CD14-positive monocyte (primary cell): ENCODE results near the gene MRM3. TPM values are rescaled to one million over a fixed set of nuclear protein-coding genes. Genes with fewer than 3 reads are reported as not detected.
A peak's percentile ranks its signal among the peaks of the same experiment; 100 is the strongest.

Experiments
- DNase-seq, 3 donors: peaks; one replicate each; pipeline ENCODE4 v3.0.0-alpha.2; 2011 to 2022
- H2AFZ ChIP-seq: 2 replicates; pipeline ENCODE4 v1.6.0; 2012; ENCODE audit warnings: mild to moderate bottlenecking, low read depth, low read length, inconsistent platforms; ENCODE audit not compliant: insufficient read depth, poor library complexity, severe bottlenecking
- H3K27ac ChIP-seq, 2 donors: 1 replicate in 1 of 2; 2 replicates in 1 of 2; pipeline ENCODE4 v1.5.1; 2012 to 2013; ENCODE audit warnings: low read length in 2 of 2, control low read depth in 1 of 2, inconsistent platforms in 1 of 2, low read depth in 1 of 2, mild to moderate bottlenecking in 1 of 2
- H3K27me3 ChIP-seq, 2 donors: one replicate each; pipeline versions ENCODE4 v1.6.0 to v1.6.1; 2011 to 2013; ENCODE audit warnings: low read length in 2 of 2; ENCODE audit not compliant: control insufficient read depth in 2 of 2, insufficient read depth in 2 of 2
- H3K36me3 ChIP-seq, 2 donors: replicated peaks in 1 of 2; 1 replicate in 1 of 2; 2 replicates in 1 of 2; pipeline versions ENCODE4 v1.5.1 to v1.6.1; 2012 to 2013; ENCODE audit warnings: low read length in 2 of 2, control low read depth in 1 of 2, inconsistent platforms in 1 of 2, mild to moderate bottlenecking in 1 of 2; ENCODE audit not compliant: insufficient read depth in 2 of 2, control insufficient read depth in 1 of 2
- H3K4me1 ChIP-seq, 2 donors: 1 replicate in 1 of 2; 2 replicates in 1 of 2; pipeline versions ENCODE4 v1.5.1 to v1.6.1; 2012 to 2013; ENCODE audit warnings: low read length in 2 of 2, control low read depth in 1 of 2, inconsistent platforms in 1 of 2, mild to moderate bottlenecking in 1 of 2, moderate library complexity in 1 of 2; ENCODE audit not compliant: insufficient read depth in 2 of 2, control insufficient read depth in 1 of 2
- H3K4me2 ChIP-seq: replicated peaks from 2 replicates; pipeline ENCODE3; 2012; ENCODE audit warnings: low read length, moderate library complexity, mild to moderate bottlenecking; ENCODE audit not compliant: poor library complexity, severe bottlenecking; ENCODE audit errors: extremely low read depth
- H3K4me3 ChIP-seq, 3 experiments: fragments of 200-600 bp in 1 of 3; sonication (generic) in 1 of 3; replicated peaks in 1 of 3; 1 replicate in 2 of 3; 2 replicates in 1 of 3; pipeline ENCODE4 v1.5.1; 2011 to 2013; ENCODE audit warnings: low read length in 3 of 3, mild to moderate bottlenecking in 3 of 3, control low read depth in 2 of 3, low read depth in 2 of 3, inconsistent platforms in 1 of 3, moderate library complexity in 1 of 3
- H3K79me2 ChIP-seq: 2 replicates; pipeline ENCODE4 v1.6.0; 2012; ENCODE audit warnings: mild to moderate bottlenecking, control low read depth, inconsistent platforms, low read length, moderate library complexity; ENCODE audit not compliant: insufficient read depth
- H3K9ac ChIP-seq: 2 replicates; pipeline ENCODE4 v1.6.0; 2017; ENCODE audit warnings: low read length, mild to moderate bottlenecking; ENCODE audit not compliant: insufficient read depth, poor library complexity, severe bottlenecking
- H3K9me3 ChIP-seq, 2 donors: replicated peaks in 1 of 2; 1 replicate in 1 of 2; 2 replicates in 1 of 2; pipeline versions ENCODE4 v1.5.1 to v1.6.1; 2012 to 2013; ENCODE audit warnings: low read length in 2 of 2, control low read depth in 1 of 2; ENCODE audit not compliant: control insufficient read depth in 1 of 2, insufficient read depth in 1 of 2
- H4K20me1 ChIP-seq: 2 replicates; pipeline ENCODE4 v1.6.0; 2012; ENCODE audit warnings: mild to moderate bottlenecking, low read length, control low read depth, moderate library complexity; ENCODE audit not compliant: insufficient read depth
- H3K27ac Mint-ChIP-seq, 7 donors: one replicate each; pipeline ENCODE4 v1.8.0; 2020; ENCODE audit warnings: mild to moderate bottlenecking in 7 of 7, mixed read lengths in 7 of 7, moderate library complexity in 6 of 7, inconsistent platforms in 2 of 7
- H3K27me3 Mint-ChIP-seq, 3 donors: one replicate each; pipeline ENCODE4 v1.8.0; 2021 to 2022; ENCODE audit warnings: low read depth in 3 of 3, mild to moderate bottlenecking in 3 of 3, mixed read lengths in 3 of 3, moderate library complexity in 3 of 3, inconsistent platforms in 1 of 3
- H3K36me3 Mint-ChIP-seq, 2 donors: one replicate each; pipeline ENCODE4 v1.8.0; 2020; ENCODE audit warnings: mixed read lengths in 2 of 2, inconsistent platforms in 1 of 2, mild to moderate bottlenecking in 1 of 2
- H3K4me1 Mint-ChIP-seq: one replicate; pipeline ENCODE4 v1.8.0; 2020; ENCODE audit warnings: mild to moderate bottlenecking, mixed read lengths
- H3K4me3 Mint-ChIP-seq, 2 donors: one replicate each; pipeline ENCODE4 v1.8.0; 2020; ENCODE audit warnings: mild to moderate bottlenecking in 2 of 2, mixed read lengths in 2 of 2, moderate library complexity in 1 of 2
- H3K9me3 Mint-ChIP-seq, 7 donors: one replicate each; pipeline ENCODE4 v1.8.0; 2020 to 2022; ENCODE audit warnings: mixed read lengths in 7 of 7, mild to moderate bottlenecking in 6 of 7, moderate library complexity in 6 of 7, inconsistent platforms in 2 of 7
- WGBS: methylation state at CpG from one replicate; pipeline ENCODE4 v1.1.5; 2013; ENCODE audit warnings: missing lambda C conversion rate; ENCODE audit not compliant: insufficient coverage; 5-methylcytosine and 5-hydroxymethylcytosine counted together
- intact Hi-C, 2 donors: fragments of 100-400 bp; cut with micrococcal nuclease; formaldehyde crosslinking; loops; one replicate each; pipeline versions ENCODE4 v1.15.0 to v1.15.1; 2023
- polyA plus RNA-seq, 3 donors: library from polyadenylated mRNA; depleted of rRNA in 1 of 3; unstranded in 2 of 3; stranded (reverse) in 1 of 3; fragments of 300-500 nt in 2 of 3; fragments of >200 nt in 1 of 3; fragmentation: Illumina TruSeq in 2 of 3; gene quantifications; 1 replicate in 2 of 3; 2 replicates in 1 of 3; pipeline ENCODE4 v1.2.3, GENCODE V29; 2012 to 2021
- TF ChIP-seq, protein P1 (sequence below): fragments of 200-600 bp; IDR thresholded peaks from one replicate; pipeline ENCODE4 v1.8.0; 2022; ENCODE audit warnings: antibody characterized with exemption, mild to moderate bottlenecking

Gene MRM3
- polyA plus RNA-seq, 3 donors: 9.3 to 15.4 (median 12.8) TPM

DNA sequence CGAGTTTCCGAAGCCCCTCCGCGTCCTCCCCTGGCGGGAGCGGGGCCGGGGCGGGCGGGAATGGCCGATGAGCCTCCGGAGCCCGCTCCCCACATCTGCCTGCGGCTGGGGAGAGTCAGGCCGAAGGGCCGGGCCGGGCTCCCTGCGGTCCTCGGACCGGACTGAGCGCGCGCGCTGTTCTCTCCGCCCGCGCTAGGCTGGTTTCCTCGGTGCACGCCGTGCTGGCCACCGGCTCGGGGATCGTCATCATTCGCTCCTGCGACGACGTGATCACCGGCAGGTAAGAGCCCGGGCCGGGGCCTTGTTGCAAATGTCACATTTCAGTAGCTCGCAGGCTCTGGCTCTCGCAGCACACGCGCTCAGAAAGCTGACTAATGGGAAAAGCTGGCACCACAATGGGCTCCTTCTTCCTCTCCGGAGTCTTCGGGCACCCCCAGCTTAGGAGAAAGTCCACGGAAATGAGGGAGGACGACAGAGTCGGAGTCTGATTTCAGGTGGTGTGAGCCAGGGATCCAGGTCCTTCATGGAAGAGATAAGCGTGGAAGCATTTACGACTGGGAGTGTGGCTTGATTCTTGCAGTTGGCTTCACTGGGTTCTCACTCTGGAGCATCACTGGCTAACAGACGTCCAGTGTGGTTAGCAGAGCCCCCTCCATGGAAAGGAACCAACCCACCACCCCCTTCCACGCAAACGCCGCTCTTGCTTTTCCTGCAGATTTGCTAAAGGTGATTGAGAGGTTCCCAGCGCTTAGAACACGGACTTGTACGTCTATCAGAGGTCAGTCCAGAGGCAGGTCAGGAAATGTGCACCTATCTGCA, 49.0 kb upstream of the MRM3 start:
- Histone ChIP-seq H3K4me2 (peak overlapping the region; percentile 84), H3K27ac (no peak overlapping the region), H3K4me3 (peak overlapping the region; percentile 18 to 72 (median 20)), H2AFZ (peak overlapping the region; percentile 61), H3K27me3 (peaks cover 20 to 38% of the 10 kb centered on the region in 2 donors), H3K4me1 (peaks cover 10 to 16% of the 10 kb centered on the region in 2 donors), H3K79me2 (no peaks in the 10 kb centered on the region), H3K9ac (peak overlapping the region; percentile 43), H3K36me3 (no peaks in the 10 kb centered on the region), H4K20me1 (no peaks in the 10 kb centered on the region), H3K9me3 (peaks cover 0 to 8% of the 10 kb centered on the region in 2 donors)
- peak overlapping the region; percentile 82 to 91 for H3K4me3 Mint-ChIP-seq
- peak in 1 of 3 donors; percentile 33 for DNase-seq
- H3K27ac Mint-ChIP-seq: peak overlapping the region in 3 of 7 donors; percentile 50 to 77 (median 76)
- peaks cover 10% of the 10 kb centered on the region for H3K4me1 Mint-ChIP-seq
- intact Hi-C loops: no loop called here
- peaks cover 35 to 50% (median 36%) of the 10 kb centered on the region in 3 donors for H3K27me3 Mint-ChIP-seq
- WGBS: 9% methylated on average over 55 of the region's 57 CpGs
- no peaks in the 10 kb centered on the region for H3K36me3 Mint-ChIP-seq
- TF ChIP-seq, protein P1, sequence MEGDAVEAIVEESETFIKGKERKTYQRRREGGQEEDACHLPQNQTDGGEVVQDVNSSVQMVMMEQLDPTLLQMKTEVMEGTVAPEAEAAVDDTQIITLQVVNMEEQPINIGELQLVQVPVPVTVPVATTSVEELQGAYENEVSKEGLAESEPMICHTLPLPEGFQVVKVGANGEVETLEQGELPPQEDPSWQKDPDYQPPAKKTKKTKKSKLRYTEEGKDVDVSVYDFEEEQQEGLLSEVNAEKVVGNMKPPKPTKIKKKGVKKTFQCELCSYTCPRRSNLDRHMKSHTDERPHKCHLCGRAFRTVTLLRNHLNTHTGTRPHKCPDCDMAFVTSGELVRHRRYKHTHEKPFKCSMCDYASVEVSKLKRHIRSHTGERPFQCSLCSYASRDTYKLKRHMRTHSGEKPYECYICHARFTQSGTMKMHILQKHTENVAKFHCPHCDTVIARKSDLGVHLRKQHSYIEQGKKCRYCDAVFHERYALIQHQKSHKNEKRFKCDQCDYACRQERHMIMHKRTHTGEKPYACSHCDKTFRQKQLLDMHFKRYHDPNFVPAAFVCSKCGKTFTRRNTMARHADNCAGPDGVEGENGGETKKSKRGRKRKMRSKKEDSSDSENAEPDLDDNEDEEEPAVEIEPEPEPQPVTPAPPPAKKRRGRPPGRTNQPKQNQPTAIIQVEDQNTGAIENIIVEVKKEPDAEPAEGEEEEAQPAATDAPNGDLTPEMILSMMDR: no peak
- peaks cover 0 to 13% (median 5%) of the 10 kb centered on the region in 7 donors for H3K9me3 Mint-ChIP-seq

DNA sequence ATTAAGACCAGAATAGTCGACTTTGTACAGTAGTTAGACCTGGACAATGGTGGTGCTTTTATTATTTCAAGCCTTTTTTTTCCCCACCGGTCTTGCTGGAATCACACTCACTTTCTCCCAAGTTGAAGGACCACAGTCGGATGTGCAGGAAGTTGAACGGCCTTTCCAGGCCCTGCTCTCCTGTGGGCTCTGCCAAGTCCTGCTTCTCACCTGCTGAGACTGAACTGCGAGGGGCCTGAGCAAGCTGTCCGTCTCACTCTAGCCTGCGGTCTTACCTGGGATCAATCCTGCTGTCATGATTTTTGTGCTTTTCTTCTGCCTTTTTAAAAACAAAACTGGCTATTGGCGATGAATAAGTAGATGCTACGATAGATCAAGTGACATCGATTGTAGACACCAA, 48.4 kb upstream of the MRM3 start:
- Histone ChIP-seq H3K27ac (no peak overlapping the region), H3K27me3 (peaks cover 20 to 38% of the 10 kb centered on the region in 2 donors), H2AFZ (no peak overlapping the region), H3K4me2 (peak overlapping the region; percentile 84), H3K9ac (no peak overlapping the region), H3K4me1 (peaks cover 10 to 16% of the 10 kb centered on the region in 2 donors), H4K20me1 (no peaks in the 10 kb centered on the region), H3K36me3 (no peaks in the 10 kb centered on the region), H3K4me3 (no peak overlapping the region), H3K9me3 (peaks cover 0 to 8% of the 10 kb centered on the region in 2 donors), H3K79me2 (no peaks in the 10 kb centered on the region)
- Mint-ChIP-seq H3K36me3 (peaks cover 2 to 3% of the 10 kb centered on the region in 2 donors), H3K4me1 (peaks cover 10% of the 10 kb centered on the region), H3K9me3 (peaks cover 0 to 13% (median 5%) of the 10 kb centered on the region in 7 donors), H3K27me3 (peaks cover 35 to 46% (median 36%) of the 10 kb centered on the region in 3 donors), H3K27ac (peak overlapping the region in 2 of 7 donors; percentile 63 to 77), H3K4me3 (peak overlapping the region; percentile 2 to 91)
- TF ChIP-seq, protein P1: no peak
- WGBS: 89% methylated on average over 6 of the region's 10 CpGs
- no peak for DNase-seq
- intact Hi-C loops: no loop called here
